WTC11 (cell line): ENCODE measurements around the gene RASGRF2. TPM values are rescaled to one million over a fixed set of nuclear protein-coding genes. Genes with fewer than 3 reads are reported as not detected.

Experiments used
- ATAC-seq: fragments of 200-7000 bp; cut with Tn5 transposase; 2 replicates; pipeline ENCODE4 v1.10.0; 2021; ENCODE audit warnings: mild to moderate bottlenecking, moderate library complexity
- CTCF ChIA-PET: fragments of 300-600 bp; sonication (Branson Sonifier 250); formaldehyde crosslinking; loops from one replicate; lab custom pipeline; 2021; ENCODE audit warnings: antibody characterized with exemption; lab: Charles Lee
- POLR2A ChIA-PET: fragments of 350-600 bp; sonication (Branson Sonifier 250); formaldehyde crosslinking; loops from one replicate; lab custom pipeline; 2021; ENCODE audit warnings: antibody characterized with exemption; lab: Charles Lee
- DNase-seq: peaks from one replicate; pipeline ENCODE4 v3.0.0; 2021; ENCODE audit warnings: low spot score
- H3K27ac Mint-ChIP-seq: 2 replicates; pipeline ENCODE4 v1.8.0; 2021; ENCODE audit warnings: mixed read lengths
- H3K27me3 Mint-ChIP-seq: 2 replicates; pipeline ENCODE4 v1.8.0; 2021; ENCODE audit warnings: low read depth, mild to moderate bottlenecking, moderate library complexity, mixed read lengths
- H3K36me3 Mint-ChIP-seq: 2 replicates; pipeline ENCODE4 v1.8.0; 2021; ENCODE audit warnings: mixed read lengths
- H3K4me1 Mint-ChIP-seq: 2 replicates; pipeline ENCODE4 v1.8.0; 2022; ENCODE audit warnings: mixed read lengths
- H3K4me3 Mint-ChIP-seq: 2 replicates; pipeline ENCODE4 v1.8.0; 2021; ENCODE audit warnings: mild to moderate bottlenecking, moderate library complexity, mixed read lengths
- H3K9me3 Mint-ChIP-seq: 2 replicates; pipeline ENCODE4 v1.8.0; 2021; ENCODE audit warnings: mixed read lengths
- ATF1 ChIP-seq: sonication (generic); formaldehyde crosslinking; IDR thresholded peaks from 2 replicates; pipeline ENCODE4 v1.8.1; 2023; ENCODE audit warnings: mild to moderate bottlenecking, moderate library complexity, missing genetic modification reagents
- FOXJ3 ChIP-seq: sonication (generic); formaldehyde crosslinking; IDR thresholded peaks from 2 replicates; pipeline ENCODE4 v1.9.0; 2021; ENCODE audit warnings: missing genetic modification reagents, mild to moderate bottlenecking, borderline replicate concordance
- GTF2I ChIP-seq: fragments of 250-450 bp; sonication (Bioruptor Pico); conservative IDR thresholded peaks from 2 replicates; pipeline ENCODE4 v1.4.0; 2021; ENCODE audit warnings: mild to moderate bottlenecking
- HMGA2 ChIP-seq: fragments of 250-450 bp; sonication (Bioruptor Pico); IDR thresholded peaks from 2 replicates; pipeline ENCODE4 v1.4.0; 2021; ENCODE audit warnings: mild to moderate bottlenecking, moderate library complexity
- IRF1 ChIP-seq: sonication (generic); formaldehyde crosslinking; IDR thresholded peaks from 2 replicates; pipeline ENCODE4 v1.8.0; 2023; ENCODE audit warnings: missing genetic modification reagents
- NR1H2 ChIP-seq: sonication (generic); formaldehyde crosslinking; IDR thresholded peaks from 2 replicates; pipeline ENCODE4 v1.9.0; 2021; ENCODE audit warnings: mild to moderate bottlenecking, moderate library complexity, missing genetic modification reagents
- NR3C1 ChIP-seq: sonication (generic); formaldehyde crosslinking; conservative IDR thresholded peaks from 2 replicates; pipeline ENCODE4 v1.8.1; 2023; ENCODE audit warnings: low read depth, mild to moderate bottlenecking, missing genetic modification reagents
- OVOL2 ChIP-seq: fragments of 250-450 bp; sonication (Bioruptor Pico); IDR thresholded peaks from 2 replicates; pipeline ENCODE4 v1.9.0; 2021; ENCODE audit warnings: mild to moderate bottlenecking, borderline replicate concordance
- PREB ChIP-seq: sonication (generic); formaldehyde crosslinking; IDR thresholded peaks from 2 replicates; pipeline ENCODE4 v1.8.1; 2022; ENCODE audit warnings: mild to moderate bottlenecking, missing genetic modification reagents, moderate library complexity, borderline replicate concordance
- PRRX2 ChIP-seq: fragments of 250-450 bp; sonication (Bioruptor Pico); IDR thresholded peaks from 2 replicates; pipeline ENCODE4 v1.8.0; 2021; ENCODE audit warnings: mild to moderate bottlenecking
- RORB ChIP-seq: fragments of 250-450 bp; sonication (Bioruptor Pico); IDR thresholded peaks from 2 replicates; pipeline ENCODE4 v1.9.0; 2021; ENCODE audit warnings: mild to moderate bottlenecking
- SOX15 ChIP-seq: fragments of 250-450 bp; sonication (Bioruptor Pico); IDR thresholded peaks from 2 replicates; pipeline ENCODE4 v1.9.0; 2021; ENCODE audit warnings: mild to moderate bottlenecking
- SP1 ChIP-seq: sonication (generic); formaldehyde crosslinking; conservative IDR thresholded peaks from 2 replicates; pipeline ENCODE4 v1.8.1; 2022; ENCODE audit warnings: missing genetic modification reagents
- TEAD4 ChIP-seq: sonication (generic); formaldehyde crosslinking; IDR thresholded peaks from 2 replicates; pipeline ENCODE4 v1.8.0; 2022; ENCODE audit warnings: mild to moderate bottlenecking, missing genetic modification reagents
- TP53 ChIP-seq: sonication (generic); formaldehyde crosslinking; IDR thresholded peaks from 2 replicates; pipeline ENCODE4 v1.8.1; 2023; ENCODE audit warnings: mild to moderate bottlenecking, missing genetic modification reagents
- ZNF532 ChIP-seq: fragments of 250-450 bp; sonication (Bioruptor Pico); IDR thresholded peaks from 2 replicates; pipeline ENCODE4 v1.9.0; 2021; ENCODE audit warnings: mild to moderate bottlenecking, borderline replicate concordance
- ZSCAN18 ChIP-seq: fragments of 250-450 bp; sonication (Bioruptor Pico); IDR thresholded peaks from 2 replicates; pipeline ENCODE4 v2.1.2; 2022; ENCODE audit warnings: mild to moderate bottlenecking, moderate library complexity
- total RNA-seq: library from RNA; stranded (reverse); gene quantifications from 3 replicates; pipeline ENCODE4 v1.2.3, GENCODE V29; 2021
- TF ChIP-seq, protein P1 (sequence below): fragments of 250-450 bp; sonication (Bioruptor Pico); IDR thresholded peaks from 2 replicates; pipeline ENCODE4 v1.9.0; 2021; ENCODE audit warnings: mild to moderate bottlenecking
- TF ChIP-seq, protein P2 (sequence below): sonication (generic); formaldehyde crosslinking; IDR thresholded peaks from 2 replicates; pipeline ENCODE4 v1.8.1; 2023; ENCODE audit warnings: mild to moderate bottlenecking, missing genetic modification reagents, moderate library complexity
- TF ChIP-seq, protein P3 (sequence below): sonication (generic); formaldehyde crosslinking; IDR thresholded peaks from 2 replicates; pipeline ENCODE4 v1.8.1; 2023; ENCODE audit warnings: mild to moderate bottlenecking, missing genetic modification reagents, moderate library complexity

The RASGRF2 gene
- total RNA-seq, 1 experiment from 2014 or later = 17.6 TPM

- TF ChIP-seq ZNF532 (no peak), FOXJ3 (CRISPR knock-in tag) (no peak), RORB (no peak), NR3C1 (CRISPR knock-in tag) (no peak), TP53 (CRISPR knock-in tag) (peak; percentile 75), PRRX2 (no peak)
Measured at GRCh38 chr5:80960531-80961375, 590 bp downstream of the RASGRF2 start (continued).

- DNase-seq = no peak
- Mint-ChIP-seq H3K9me3 (no peaks in the 10 kb centered on the region), H3K4me3 (peak overlapping the region; percentile 84), H3K36me3 (no peaks in the 10 kb centered on the region), H3K27ac (no peak overlapping the region), H3K4me1 (peaks cover 75% of the 10 kb centered on the region), H3K27me3 (peaks cover 25% of the 10 kb centered on the region)
- ChIA-PET POLR2A (interaction anchor here (0.6 kb wide), 1 partner anchor 33 kb away, joined by 3 read pairs; no protein-coding TSS in a partner anchor), CTCF (no interaction called here)
- ATAC-seq = no peak
- no peak for TF ChIP-seq HMGA2 (CRISPR knock-in tag)
- TF ChIP-seq TEAD4 (CRISPR knock-in tag) = no peak
- no peak for TF ChIP-seq IRF1 (CRISPR knock-in tag)
- no peak for TF ChIP-seq OVOL2 (CRISPR knock-in tag)
- no peak for TF ChIP-seq NR1H2 (CRISPR knock-in tag)
- TF ChIP-seq, protein P1, sequence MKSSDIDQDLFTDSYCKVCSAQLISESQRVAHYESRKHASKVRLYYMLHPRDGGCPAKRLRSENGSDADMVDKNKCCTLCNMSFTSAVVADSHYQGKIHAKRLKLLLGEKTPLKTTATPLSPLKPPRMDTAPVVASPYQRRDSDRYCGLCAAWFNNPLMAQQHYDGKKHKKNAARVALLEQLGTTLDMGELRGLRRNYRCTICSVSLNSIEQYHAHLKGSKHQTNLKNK (CRISPR knock-in tag) = no peak
- TF ChIP-seq SOX15 (CRISPR knock-in tag) = no peak
- TF ChIP-seq ATF1 (CRISPR knock-in tag) = no peak
- TF ChIP-seq PREB = no peak
- TF ChIP-seq, protein P2, sequence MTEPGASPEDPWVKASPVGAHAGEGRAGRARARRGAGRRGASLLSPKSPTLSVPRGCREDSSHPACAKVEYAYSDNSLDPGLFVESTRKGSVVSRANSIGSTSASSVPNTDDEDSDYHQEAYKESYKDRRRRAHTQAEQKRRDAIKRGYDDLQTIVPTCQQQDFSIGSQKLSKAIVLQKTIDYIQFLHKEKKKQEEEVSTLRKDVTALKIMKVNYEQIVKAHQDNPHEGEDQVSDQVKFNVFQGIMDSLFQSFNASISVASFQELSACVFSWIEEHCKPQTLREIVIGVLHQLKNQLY (CRISPR knock-in tag) = no peak
- no peak for TF ChIP-seq GTF2I (CRISPR knock-in tag)
- TF ChIP-seq, protein P3, sequence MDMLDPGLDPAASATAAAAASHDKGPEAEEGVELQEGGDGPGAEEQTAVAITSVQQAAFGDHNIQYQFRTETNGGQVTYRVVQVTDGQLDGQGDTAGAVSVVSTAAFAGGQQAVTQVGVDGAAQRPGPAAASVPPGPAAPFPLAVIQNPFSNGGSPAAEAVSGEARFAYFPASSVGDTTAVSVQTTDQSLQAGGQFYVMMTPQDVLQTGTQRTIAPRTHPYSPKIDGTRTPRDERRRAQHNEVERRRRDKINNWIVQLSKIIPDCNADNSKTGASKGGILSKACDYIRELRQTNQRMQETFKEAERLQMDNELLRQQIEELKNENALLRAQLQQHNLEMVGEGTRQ (CRISPR knock-in tag) = no peak
- no peak for TF ChIP-seq SP1 (CRISPR knock-in tag)
- no peak for TF ChIP-seq ZSCAN18 (CRISPR knock-in tag)
- TF ChIP-seq ZNF532 = no peak
Measured at GRCh38 chr5:80961376-80962281, 1.5 kb downstream of the RASGRF2 start.
